ENCODE measurements around the gene HHIPL2. TPM values are rescaled to one million over a fixed set of nuclear protein-coding genes. Genes with fewer than 3 reads are reported as not detected.
A peak's percentile ranks its signal among the peaks of the same experiment; 100 is the strongest.

HHIPL2 gene
- total and polyA plus RNA-seq, 10 of the 15 experiments (the other 5 are each of a cell fraction or from before 2014, with no cell fraction given): 0.06 to 0.29 (median 0.09) TPM; not detected in 3

- TF ChIP-seq, protein P1, sequence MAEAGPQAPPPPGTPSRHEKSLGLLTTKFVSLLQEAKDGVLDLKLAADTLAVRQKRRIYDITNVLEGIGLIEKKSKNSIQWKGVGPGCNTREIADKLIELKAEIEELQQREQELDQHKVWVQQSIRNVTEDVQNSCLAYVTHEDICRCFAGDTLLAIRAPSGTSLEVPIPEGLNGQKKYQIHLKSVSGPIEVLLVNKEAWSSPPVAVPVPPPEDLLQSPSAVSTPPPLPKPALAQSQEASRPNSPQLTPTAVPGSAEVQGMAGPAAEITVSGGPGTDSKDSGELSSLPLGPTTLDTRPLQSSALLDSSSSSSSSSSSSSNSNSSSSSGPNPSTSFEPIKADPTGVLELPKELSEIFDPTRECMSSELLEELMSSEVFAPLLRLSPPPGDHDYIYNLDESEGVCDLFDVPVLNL (IDR thresholded peaks at IDR 0.05; ENCODE audit: low read depth, low read length): peak; percentile 83
- TF ChIP-seq, protein P2, sequence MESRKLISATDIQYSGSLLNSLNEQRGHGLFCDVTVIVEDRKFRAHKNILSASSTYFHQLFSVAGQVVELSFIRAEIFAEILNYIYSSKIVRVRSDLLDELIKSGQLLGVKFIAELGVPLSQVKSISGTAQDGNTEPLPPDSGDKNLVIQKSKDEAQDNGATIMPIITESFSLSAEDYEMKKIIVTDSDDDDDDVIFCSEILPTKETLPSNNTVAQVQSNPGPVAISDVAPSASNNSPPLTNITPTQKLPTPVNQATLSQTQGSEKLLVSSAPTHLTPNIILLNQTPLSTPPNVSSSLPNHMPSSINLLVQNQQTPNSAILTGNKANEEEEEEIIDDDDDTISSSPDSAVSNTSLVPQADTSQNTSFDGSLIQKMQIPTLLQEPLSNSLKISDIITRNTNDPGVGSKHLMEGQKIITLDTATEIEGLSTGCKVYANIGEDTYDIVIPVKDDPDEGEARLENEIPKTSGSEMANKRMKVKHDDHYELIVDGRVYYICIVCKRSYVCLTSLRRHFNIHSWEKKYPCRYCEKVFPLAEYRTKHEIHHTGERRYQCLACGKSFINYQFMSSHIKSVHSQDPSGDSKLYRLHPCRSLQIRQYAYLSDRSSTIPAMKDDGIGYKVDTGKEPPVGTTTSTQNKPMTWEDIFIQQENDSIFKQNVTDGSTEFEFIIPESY (IDR thresholded peaks at IDR 0.05): no peak
- no peak for TF ChIP-seq NR2C2 (IDR thresholded peaks at IDR 0.05; ENCODE audit: borderline replicate concordance, control insufficient read depth, insufficient read length, low read depth)
- no peak for TF ChIP-seq ESRRA (IDR thresholded peaks at IDR 0.05; ENCODE audit: low read length)
- no peak for TF ChIP-seq PAX5 (IDR thresholded peaks at IDR 0.05; ENCODE audit: borderline replicate concordance, low read depth, low read length)
- TF ChIP-seq FOS (IDR thresholded peaks at IDR 0.05; ENCODE audit: borderline replicate concordance, extremely low read depth, insufficient read length): no peak
- no peak for TF ChIP-seq EZH2 (IDR thresholded peaks at IDR 0.05; ENCODE audit: borderline replicate concordance, control insufficient read depth, low read depth, low read length)
- no peak for TF ChIP-seq NRF1 (conservative IDR thresholded peaks at IDR 0.05; ENCODE audit: low read depth, low read length)
- peak; percentile 96 for TF ChIP-seq GABPA (IDR thresholded peaks at IDR 0.05; ENCODE audit: low read depth)
- peak; percentile 53; the same call in 1 of the 2 replicates for TF ChIP-seq RB1 (IDR thresholded peaks at IDR 0.05; ENCODE audit: borderline replicate concordance)
These were observed 41.8 kb upstream of the HHIPL2 start, which contains the start of gene TAF1A (continued) for GRCh38 chr1:222589462-222590302.

Measured in GM12878 (cell line).